ENCODE results near the gene TLX2.

- TF ChIP-seq CTCF (IDR thresholded peaks at IDR 0.05) (no peak), EZH2 (IDR thresholded peaks at IDR 0.05) (no peak)
Measured at GRCh38 chr2:74522516-74522915, 8.3 kb downstream of the TLX2 start.
